ENCODE results near the gene IL17C. TPM values are rescaled to one million over a fixed set of nuclear protein-coding genes. Genes with fewer than 3 reads are reported as not detected.

The IL17C gene
- total and polyA plus RNA-seq, 4 donors, result not detected

DNA sequence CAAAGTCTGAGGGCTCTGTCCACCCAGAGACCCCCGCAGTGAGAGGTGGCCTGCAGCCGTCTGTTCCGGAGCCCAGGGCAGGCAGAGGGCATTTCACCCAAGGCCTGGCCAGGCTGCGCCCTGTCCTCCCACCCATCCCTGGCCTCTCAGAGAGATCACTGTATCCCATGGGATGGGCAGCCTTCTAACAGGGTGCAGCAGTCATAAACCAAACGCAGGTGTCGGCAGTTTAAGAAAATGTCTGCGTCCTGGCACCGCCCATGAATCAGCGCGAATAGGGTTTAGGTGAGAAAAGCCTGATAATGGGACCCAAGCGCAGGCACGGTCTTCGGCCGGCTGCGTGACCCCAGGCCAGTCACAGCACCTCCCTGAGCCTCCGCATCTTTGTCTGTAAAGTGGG is 7.1 kb downstream of the IL17C start:
- no peaks in the 10 kb centered on the region for H3K27me3 ChIP-seq (ENCODE audit: control insufficient read depth in 4 of 4, insufficient read depth in 4 of 4, low read length in 3 of 4)
- no peaks in the 10 kb centered on the region for H3K9me3 ChIP-seq (ENCODE audit: control insufficient read depth in 4 of 4, low read length in 3 of 4)
- no peak overlapping the region for H3K27ac ChIP-seq (ENCODE audit: low read depth in 1 of 2, low read length in 2 of 2)
- no peak overlapping the region for H3K9ac ChIP-seq (ENCODE audit: low read depth in 1 of 2, low read length in 2 of 2)
- TF ChIP-seq SP1 (IDR thresholded peaks at IDR 0.05) (no peak), NR2F2 (IDR thresholded peaks at IDR 0.05) (no peak), HNF4G (IDR thresholded peaks at IDR 0.05) (no peak), TAF1 (conservative IDR thresholded peaks at IDR 0.05) (no peak), RXRA (IDR thresholded peaks at IDR 0.05) (no peak), JUND (IDR thresholded peaks at IDR 0.05) (no peak), GABPA (IDR thresholded peaks at IDR 0.05 in 1 of 2, conservative IDR thresholded peaks at IDR 0.05 in 1 of 2) (no peak), FOXA1 (IDR thresholded peaks at IDR 0.05) (no peak), YY1 (IDR thresholded peaks at IDR 0.05) (no peak), HNF4A (conservative IDR thresholded peaks at IDR 0.05) (no peak), FOXA2 (IDR thresholded peaks at IDR 0.05) (no peak), RAD21 (IDR thresholded peaks at IDR 0.05) (no peak), EGR1 (IDR thresholded peaks at IDR 0.05; ENCODE audit: low read depth in 2 of 2) (no peak)
- TF ChIP-seq, protein P1, sequence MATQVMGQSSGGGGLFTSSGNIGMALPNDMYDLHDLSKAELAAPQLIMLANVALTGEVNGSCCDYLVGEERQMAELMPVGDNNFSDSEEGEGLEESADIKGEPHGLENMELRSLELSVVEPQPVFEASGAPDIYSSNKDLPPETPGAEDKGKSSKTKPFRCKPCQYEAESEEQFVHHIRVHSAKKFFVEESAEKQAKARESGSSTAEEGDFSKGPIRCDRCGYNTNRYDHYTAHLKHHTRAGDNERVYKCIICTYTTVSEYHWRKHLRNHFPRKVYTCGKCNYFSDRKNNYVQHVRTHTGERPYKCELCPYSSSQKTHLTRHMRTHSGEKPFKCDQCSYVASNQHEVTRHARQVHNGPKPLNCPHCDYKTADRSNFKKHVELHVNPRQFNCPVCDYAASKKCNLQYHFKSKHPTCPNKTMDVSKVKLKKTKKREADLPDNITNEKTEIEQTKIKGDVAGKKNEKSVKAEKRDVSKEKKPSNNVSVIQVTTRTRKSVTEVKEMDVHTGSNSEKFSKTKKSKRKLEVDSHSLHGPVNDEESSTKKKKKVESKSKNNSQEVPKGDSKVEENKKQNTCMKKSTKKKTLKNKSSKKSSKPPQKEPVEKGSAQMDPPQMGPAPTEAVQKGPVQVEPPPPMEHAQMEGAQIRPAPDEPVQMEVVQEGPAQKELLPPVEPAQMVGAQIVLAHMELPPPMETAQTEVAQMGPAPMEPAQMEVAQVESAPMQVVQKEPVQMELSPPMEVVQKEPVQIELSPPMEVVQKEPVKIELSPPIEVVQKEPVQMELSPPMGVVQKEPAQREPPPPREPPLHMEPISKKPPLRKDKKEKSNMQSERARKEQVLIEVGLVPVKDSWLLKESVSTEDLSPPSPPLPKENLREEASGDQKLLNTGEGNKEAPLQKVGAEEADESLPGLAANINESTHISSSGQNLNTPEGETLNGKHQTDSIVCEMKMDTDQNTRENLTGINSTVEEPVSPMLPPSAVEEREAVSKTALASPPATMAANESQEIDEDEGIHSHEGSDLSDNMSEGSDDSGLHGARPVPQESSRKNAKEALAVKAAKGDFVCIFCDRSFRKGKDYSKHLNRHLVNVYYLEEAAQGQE (IDR thresholded peaks at IDR 0.05), result no peak
- DNase-seq (ENCODE audit: low spot score), result no peak
- WGBS, result 91% methylated on average over 16 of the region's 16 CpGs
- H3K36me3 ChIP-seq (ENCODE audit: control insufficient read depth in 4 of 4, insufficient read depth in 3 of 4, low read depth in 1 of 4, low read length in 3 of 4), result peaks cover 0 to 2% (median under 1%) of the 10 kb centered on the region in 4 donors
- H3K4me1 ChIP-seq (ENCODE audit: control insufficient read depth in 4 of 4, insufficient read depth in 4 of 4, low read length in 3 of 4), result peaks cover 0 to 11% (median 3%) of the 10 kb centered on the region in 4 donors
- no peak overlapping the region for H3K4me3 ChIP-seq (ENCODE audit: low read depth in 1 of 3, low read length in 3 of 3)

DNA sequence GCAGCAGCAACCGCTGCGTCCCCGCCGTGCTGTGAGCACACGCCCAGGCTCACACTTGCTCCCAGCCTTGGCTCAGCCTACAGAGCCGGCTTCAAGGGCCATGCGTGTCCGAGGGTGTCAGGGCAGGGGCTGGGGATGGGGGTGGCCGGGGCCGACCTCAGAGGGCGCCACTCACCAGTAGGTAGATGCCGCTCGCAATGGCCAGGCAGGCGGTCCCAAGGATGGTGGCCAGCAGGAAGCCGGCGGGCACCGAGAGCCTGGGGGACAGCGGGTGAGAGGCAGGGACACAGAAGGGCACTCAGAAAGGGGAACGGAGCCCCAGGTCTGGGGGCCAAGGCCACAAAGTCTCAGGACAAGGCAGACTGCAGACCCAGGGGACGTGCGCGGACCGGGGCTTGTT is 7.6 kb downstream of the IL17C start:
- no peak overlapping the region for H3K9ac ChIP-seq (ENCODE audit: low read depth in 1 of 2, low read length in 2 of 2)
- 90% methylated on average over 23 of the region's 23 CpGs for WGBS
- H3K9me3 ChIP-seq (ENCODE audit: control insufficient read depth in 4 of 4, low read length in 3 of 4), result no peaks in the 10 kb centered on the region
- peaks cover 0 to 2% (median under 1%) of the 10 kb centered on the region in 4 donors for H3K36me3 ChIP-seq (ENCODE audit: control insufficient read depth in 4 of 4, insufficient read depth in 3 of 4, low read depth in 1 of 4, low read length in 3 of 4)
- no peak overlapping the region for H3K4me3 ChIP-seq (ENCODE audit: low read depth in 1 of 3, low read length in 3 of 3)
- no peaks in the 10 kb centered on the region for H3K27me3 ChIP-seq (ENCODE audit: control insufficient read depth in 4 of 4, insufficient read depth in 4 of 4, low read length in 3 of 4)
- DNase-seq (ENCODE audit: low spot score), result no peak
- H3K27ac ChIP-seq (ENCODE audit: low read depth in 1 of 2, low read length in 2 of 2), result no peak overlapping the region
- TF ChIP-seq RXRA (IDR thresholded peaks at IDR 0.05) (no peak), FOXA2 (IDR thresholded peaks at IDR 0.05) (no peak), NR2F2 (IDR thresholded peaks at IDR 0.05) (no peak), HNF4A (conservative IDR thresholded peaks at IDR 0.05) (no peak), EGR1 (IDR thresholded peaks at IDR 0.05; ENCODE audit: low read depth in 2 of 2) (no peak), SP1 (IDR thresholded peaks at IDR 0.05) (no peak)
- TF ChIP-seq, protein P2, sequence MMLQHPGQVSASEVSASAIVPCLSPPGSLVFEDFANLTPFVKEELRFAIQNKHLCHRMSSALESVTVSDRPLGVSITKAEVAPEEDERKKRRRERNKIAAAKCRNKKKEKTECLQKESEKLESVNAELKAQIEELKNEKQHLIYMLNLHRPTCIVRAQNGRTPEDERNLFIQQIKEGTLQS (IDR thresholded peaks at IDR 0.05), result no peak
- TF ChIP-seq, protein P3, sequence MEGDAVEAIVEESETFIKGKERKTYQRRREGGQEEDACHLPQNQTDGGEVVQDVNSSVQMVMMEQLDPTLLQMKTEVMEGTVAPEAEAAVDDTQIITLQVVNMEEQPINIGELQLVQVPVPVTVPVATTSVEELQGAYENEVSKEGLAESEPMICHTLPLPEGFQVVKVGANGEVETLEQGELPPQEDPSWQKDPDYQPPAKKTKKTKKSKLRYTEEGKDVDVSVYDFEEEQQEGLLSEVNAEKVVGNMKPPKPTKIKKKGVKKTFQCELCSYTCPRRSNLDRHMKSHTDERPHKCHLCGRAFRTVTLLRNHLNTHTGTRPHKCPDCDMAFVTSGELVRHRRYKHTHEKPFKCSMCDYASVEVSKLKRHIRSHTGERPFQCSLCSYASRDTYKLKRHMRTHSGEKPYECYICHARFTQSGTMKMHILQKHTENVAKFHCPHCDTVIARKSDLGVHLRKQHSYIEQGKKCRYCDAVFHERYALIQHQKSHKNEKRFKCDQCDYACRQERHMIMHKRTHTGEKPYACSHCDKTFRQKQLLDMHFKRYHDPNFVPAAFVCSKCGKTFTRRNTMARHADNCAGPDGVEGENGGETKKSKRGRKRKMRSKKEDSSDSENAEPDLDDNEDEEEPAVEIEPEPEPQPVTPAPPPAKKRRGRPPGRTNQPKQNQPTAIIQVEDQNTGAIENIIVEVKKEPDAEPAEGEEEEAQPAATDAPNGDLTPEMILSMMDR (IDR thresholded peaks at IDR 0.05; ENCODE audit: low read depth, low read length, missing input control), result no peak
- H3K4me1 ChIP-seq (ENCODE audit: control insufficient read depth in 4 of 4, insufficient read depth in 4 of 4, low read length in 3 of 4), result peaks cover 0 to 11% (median 3%) of the 10 kb centered on the region in 4 donors
